Measurements from ENCODE around the gene PARD3. TPM values are rescaled to one million over a fixed set of nuclear protein-coding genes. Genes with fewer than 3 reads are reported as not detected.

Gene PARD3
- total and polyA plus RNA-seq, 10 of the 15 experiments (the other 5 are each of a cell fraction or from before 2014, with no cell fraction given): 2.6 to 43.1 (median 13.9) TPM

GRCh38 chr10:34637418-34637911 lies 177.6 kb downstream of the PARD3 start (continued):
- TF ChIP-seq HSF1 (IDR thresholded peaks at IDR 0.05; ENCODE audit: low read depth, low read length) (no peak), ZZZ3 (IDR thresholded peaks at IDR 0.05; ENCODE audit: control insufficient read depth, insufficient read length, low read depth) (no peak), ZNF207 (IDR thresholded peaks at IDR 0.05; ENCODE audit: borderline replicate concordance) (0 out of 2 replicates have a peak, but pooled peaks have one; percentile 44), NKRF (conservative IDR thresholded peaks at IDR 0.05) (no peak), RAD51 (IDR thresholded peaks at IDR 0.05) (no peak), SKIL (IDR thresholded peaks at IDR 0.05; ENCODE audit: low read depth, poor library complexity, severe bottlenecking) (no peak), SMC3 (IDR thresholded peaks at IDR 0.05; ENCODE audit: borderline replicate concordance, low read length) (peak; percentile 80)

Measured in GM12878 (cell line).